ENCODE measurements around the gene HEXIM1.

GRCh38 chr17:45143767-45144198 lies 4.5 kb upstream of the HEXIM1 start:
- TF ChIP-seq, protein P1, sequence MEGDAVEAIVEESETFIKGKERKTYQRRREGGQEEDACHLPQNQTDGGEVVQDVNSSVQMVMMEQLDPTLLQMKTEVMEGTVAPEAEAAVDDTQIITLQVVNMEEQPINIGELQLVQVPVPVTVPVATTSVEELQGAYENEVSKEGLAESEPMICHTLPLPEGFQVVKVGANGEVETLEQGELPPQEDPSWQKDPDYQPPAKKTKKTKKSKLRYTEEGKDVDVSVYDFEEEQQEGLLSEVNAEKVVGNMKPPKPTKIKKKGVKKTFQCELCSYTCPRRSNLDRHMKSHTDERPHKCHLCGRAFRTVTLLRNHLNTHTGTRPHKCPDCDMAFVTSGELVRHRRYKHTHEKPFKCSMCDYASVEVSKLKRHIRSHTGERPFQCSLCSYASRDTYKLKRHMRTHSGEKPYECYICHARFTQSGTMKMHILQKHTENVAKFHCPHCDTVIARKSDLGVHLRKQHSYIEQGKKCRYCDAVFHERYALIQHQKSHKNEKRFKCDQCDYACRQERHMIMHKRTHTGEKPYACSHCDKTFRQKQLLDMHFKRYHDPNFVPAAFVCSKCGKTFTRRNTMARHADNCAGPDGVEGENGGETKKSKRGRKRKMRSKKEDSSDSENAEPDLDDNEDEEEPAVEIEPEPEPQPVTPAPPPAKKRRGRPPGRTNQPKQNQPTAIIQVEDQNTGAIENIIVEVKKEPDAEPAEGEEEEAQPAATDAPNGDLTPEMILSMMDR (IDR thresholded peaks at IDR 0.05): no peak
- TF ChIP-seq POLR2AphosphoS5 (IDR thresholded peaks at IDR 0.05) (peak; percentile 31 to 65 (median 56)), POLR2A (IDR thresholded peaks at IDR 0.05) (no peak)
